ENCODE data around the gene UNK.

The UNK gene

DNA sequence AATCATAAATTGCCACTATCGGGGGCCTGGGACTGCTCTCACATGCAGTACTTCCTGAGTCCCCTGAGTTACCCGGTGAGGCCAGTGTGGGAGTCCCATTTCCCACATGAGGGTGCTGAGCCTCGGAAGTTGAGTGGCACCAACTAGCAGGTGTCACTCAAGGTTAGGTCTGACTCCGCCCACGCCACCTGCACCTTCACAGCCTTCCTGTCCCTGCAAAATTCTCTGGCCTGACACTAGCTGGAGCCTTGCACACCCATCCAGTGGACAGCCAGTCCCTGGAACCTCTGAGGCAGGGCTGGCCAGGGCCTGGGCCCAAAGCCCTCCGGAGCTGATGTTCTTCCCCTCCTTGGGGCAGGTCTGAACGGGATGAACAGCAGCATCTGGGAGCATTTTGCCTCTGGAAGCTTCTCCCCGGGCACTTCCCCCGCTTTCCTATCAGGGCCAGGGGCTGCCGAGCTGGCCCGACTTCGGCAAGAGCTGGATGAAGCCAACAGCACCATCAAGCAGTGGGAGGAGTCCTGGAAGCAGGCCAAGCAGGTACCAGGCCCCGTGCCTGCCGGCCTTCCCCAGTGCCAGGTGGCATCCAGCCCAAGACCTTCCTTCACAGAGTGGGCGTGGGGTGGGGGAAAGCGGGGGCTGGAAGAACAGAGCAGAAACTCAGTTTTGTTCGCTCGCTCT lies 37.7 kb downstream of the UNK start:
- peak; percentile 68 for DNase-seq

- DNase-seq, result no peak
These were observed 38.2 kb downstream of the UNK start for GRCh38 chr17:75822800-75823166.

- no peak for DNase-seq
These were observed 38.8 kb downstream of the UNK start for GRCh38 chr17:75823257-75824041.

DNA sequence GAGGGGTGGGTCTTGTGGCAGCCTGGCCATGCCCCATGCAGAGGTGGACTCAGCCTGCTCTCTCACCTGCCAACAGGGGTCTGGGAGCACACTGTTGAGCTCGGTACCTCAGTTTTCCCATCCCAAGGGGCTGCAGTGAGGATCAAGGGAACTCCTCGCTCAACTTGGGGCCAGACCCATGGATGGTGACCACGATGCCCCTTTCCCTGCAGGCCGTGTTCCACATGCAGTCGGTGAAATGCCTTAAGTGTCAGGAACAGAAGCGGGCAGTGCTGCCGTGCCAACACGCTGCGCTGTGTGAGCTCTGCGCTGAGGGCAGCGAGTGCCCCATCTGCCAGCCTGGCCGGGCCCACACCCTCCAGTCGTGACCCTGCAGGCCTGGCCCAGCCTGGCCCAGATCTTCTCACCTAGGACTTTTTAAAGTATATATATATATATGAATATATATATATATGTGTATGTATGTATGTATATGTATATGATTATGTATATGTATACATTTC lies 39.5 kb downstream of the UNK start:
- DNase-seq, result no peak

DNA sequence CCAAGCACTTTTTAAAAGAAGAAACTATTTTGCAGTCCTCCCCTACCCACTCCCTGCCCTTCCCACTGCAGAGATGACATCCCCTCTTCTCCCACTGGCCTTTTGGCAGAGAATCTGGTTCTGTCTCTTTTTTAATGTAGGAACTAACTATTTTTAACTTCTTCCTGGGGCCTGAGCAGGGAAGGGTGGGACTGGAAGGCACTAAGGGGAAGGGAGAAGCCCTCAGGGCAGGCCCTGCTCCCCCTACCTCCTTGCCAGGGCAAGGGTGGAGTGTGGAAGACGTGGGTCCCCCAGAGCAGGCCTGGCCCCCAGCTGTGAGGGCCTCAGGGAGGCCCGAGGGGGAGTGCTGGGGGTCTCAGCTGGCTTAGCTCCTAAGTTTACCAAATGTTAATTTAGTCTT lies 40.1 kb downstream of the UNK start:
- no peak for DNase-seq

GRCh38 chr17:75825149-75825552 lies 40.5 kb downstream of the UNK start:
- DNase-seq, result no peak

GRCh38 chr17:75825748-75826370 lies 41.3 kb downstream of the UNK start:
- no peak for DNase-seq

GRCh38 chr17:75826561-75827307 lies 42.1 kb downstream of the UNK start:
- DNase-seq, result no peak

- DNase-seq, result peak; percentile 66
These were observed 42.9 kb downstream of the UNK start for GRCh38 chr17:75827308-75828075.

DNA sequence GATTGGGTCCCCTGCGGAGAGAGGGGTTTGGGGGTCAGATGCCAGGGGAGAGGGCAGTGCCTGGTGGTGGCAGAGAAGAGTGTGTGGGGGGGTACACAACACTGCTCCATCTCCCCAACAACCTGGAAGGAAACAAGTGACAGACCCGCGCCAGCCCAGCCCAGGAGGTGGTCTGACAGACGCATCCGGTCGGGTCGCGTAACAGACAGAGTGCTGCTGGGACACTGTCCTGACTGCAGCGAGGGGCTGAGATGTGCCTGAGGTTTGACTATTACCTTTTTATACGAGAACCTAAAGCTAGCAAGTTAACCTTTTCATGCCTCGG lies 43.4 kb downstream of the UNK start:
- DNase-seq, result no peak

GRCh38 chr17:75828741-75829140 lies 44.1 kb downstream of the UNK start:
- no peak for DNase-seq

DNA sequence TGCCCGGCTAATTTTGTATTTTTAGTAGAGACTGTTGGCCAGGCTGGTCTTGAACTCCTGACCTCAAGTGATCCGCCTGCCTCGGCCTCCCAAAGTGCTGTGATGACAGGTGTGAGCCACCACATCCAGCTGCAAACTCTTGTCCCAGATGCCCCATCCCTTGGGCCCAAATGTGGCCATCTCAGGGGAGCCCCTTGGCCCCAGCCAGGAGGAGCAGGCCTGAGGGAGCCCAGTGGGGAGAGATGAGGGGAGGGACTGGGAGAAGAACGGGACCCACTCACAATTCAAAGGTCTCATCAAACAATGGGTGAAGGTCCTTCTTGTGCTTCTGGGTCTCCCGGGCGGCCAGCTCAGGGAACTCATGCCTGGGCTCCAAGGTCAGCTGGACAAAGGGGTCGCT lies 45.1 kb downstream of the UNK start:
- no peak for DNase-seq

- no peak for DNase-seq
These were observed 45.8 kb downstream of the UNK start for GRCh38 chr17:75830164-75831031.

DNA sequence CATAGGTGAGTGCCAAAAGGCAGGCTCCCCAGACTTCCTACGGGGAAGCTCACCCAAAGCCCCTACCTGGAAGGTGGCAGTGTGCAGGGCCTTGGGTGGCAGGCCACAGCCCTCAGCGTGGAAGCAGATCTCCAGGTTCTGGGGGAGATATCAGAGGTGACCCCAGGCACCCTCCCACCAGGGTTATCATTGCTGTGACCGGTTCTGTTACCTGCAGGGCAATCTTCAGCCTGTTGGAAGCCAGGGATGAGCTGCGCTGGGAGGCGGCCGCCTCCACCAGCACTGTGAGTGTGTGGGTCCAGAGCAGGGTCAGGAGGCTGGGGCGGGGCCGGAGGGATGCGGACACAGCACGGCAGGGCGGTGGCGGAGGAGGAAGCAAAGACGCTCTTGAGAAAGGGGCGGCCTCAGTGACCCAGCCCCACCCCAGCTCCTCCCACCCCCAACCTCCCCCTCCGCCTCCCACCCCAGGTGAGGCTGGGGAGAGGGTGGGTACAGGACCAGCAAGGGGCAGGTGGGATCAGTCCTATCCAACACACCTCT lies 46.5 kb downstream of the UNK start:
- no peak for DNase-seq

DNA sequence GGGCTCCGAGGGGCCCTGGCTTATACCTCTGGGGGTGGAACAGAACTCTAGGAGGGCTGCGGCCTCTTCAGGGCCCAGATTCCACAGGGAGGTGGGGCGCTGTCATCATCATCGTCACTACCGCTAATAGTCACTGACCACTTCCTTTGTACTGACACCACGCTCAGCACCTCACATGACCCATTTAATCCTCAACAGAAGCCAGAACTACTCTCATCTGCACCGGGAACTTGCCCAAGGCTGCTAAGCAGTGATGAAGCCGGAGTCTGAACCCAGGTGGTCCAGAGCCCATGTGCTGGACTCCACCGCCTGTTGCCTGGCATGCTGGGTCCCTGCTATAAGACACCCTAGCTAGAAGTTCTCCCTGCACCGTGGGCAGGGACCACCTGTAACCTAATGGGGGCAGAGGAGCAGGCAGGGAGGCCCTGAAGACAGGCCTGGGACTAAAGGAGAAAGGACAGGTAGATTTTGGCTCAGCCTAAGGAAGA lies 47.6 kb downstream of the UNK start:
- no peak for DNase-seq

GRCh38 chr17:75832652-75833400 lies 48.2 kb downstream of the UNK start:
- no peak for DNase-seq

DNA sequence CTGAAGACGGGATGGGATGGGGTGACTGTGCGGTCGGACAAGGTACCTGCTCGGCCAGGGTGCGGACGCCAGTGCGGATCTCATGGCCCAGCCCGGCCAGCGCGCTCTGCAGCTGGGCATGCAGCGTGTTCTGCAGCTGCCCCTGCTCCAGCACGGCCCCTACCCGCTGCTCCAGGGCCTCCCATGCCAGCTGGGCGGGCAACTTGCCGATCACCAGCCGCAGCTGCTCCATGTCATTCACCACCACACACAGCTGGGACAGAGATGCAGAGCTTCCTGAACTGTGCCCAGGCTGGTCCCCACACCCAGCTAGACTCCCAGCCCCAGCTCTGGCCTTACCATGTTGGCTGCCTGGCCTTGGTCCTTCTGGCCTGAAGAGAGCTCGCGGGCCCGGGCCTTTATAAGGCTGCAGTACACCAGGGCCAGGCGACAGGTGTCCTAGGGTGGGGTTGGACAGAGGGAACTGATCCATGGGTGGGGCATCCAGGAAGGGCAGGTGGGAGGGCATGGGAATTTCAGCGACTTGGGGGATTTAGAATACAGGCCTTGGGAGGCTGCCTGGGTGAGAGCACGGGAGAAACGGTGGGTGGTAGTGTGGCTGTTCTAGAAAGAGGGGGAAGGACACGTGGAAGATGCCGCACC lies 49.8 kb downstream of the UNK start:
- DNase-seq, result no peak

GRCh38 chr17:75834928-75835653 lies 50.5 kb downstream of the UNK start:
- no peak for DNase-seq

- no peak for DNase-seq
These were observed 51.0 kb downstream of the UNK start for GRCh38 chr17:75835654-75835987.

All from COR-L47 (cell line).